Measurements from ENCODE around the gene GRIA3.

Gene GRIA3

DNA sequence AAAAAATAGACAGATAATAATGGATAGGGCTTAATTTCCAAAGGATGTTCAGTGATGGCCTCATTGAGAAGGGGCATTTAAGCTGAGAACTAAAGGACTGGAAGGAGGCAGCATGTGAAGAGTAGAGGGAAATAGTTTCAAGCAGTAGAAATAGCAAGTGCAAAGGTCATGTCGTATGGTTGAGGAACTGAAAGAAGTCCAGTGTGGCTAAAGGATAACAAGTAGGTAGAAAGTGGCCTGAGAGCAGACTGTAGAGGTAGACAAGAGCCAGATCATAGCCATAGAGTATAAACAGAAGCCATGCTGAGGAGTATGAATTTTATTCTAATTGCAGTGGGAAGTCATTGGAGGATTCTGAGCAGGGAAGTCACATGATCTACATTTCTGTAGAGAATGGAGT, 72.3 kb downstream of the GRIA3 start:
- DNase-seq (ENCODE audit: low read depth), result no peak
- TF ChIP-seq POLR2A (IDR thresholded peaks at IDR 0.05; ENCODE audit: extremely low read depth, insufficient read length), result no peak
- no peak for TF ChIP-seq MYC (IDR thresholded peaks at IDR 0.05; ENCODE audit: low read depth, low read length)
- TF ChIP-seq, protein P1, sequence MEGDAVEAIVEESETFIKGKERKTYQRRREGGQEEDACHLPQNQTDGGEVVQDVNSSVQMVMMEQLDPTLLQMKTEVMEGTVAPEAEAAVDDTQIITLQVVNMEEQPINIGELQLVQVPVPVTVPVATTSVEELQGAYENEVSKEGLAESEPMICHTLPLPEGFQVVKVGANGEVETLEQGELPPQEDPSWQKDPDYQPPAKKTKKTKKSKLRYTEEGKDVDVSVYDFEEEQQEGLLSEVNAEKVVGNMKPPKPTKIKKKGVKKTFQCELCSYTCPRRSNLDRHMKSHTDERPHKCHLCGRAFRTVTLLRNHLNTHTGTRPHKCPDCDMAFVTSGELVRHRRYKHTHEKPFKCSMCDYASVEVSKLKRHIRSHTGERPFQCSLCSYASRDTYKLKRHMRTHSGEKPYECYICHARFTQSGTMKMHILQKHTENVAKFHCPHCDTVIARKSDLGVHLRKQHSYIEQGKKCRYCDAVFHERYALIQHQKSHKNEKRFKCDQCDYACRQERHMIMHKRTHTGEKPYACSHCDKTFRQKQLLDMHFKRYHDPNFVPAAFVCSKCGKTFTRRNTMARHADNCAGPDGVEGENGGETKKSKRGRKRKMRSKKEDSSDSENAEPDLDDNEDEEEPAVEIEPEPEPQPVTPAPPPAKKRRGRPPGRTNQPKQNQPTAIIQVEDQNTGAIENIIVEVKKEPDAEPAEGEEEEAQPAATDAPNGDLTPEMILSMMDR (IDR thresholded peaks at IDR 0.05; ENCODE audit: low read depth, low read length), result no peak
- no peak for TF ChIP-seq MAX (IDR thresholded peaks at IDR 0.05; ENCODE audit: low read depth, low read length)
- H3K4me3 ChIP-seq (ENCODE audit: low read depth, low read length), result no peak overlapping the region

GRCh38 chrX:123260920-123261418, 76.9 kb downstream of the GRIA3 start:
- no peak for DNase-seq (ENCODE audit: low read depth)
- no peak overlapping the region for H3K4me3 ChIP-seq (ENCODE audit: low read depth, low read length)
- TF ChIP-seq MAX (IDR thresholded peaks at IDR 0.05; ENCODE audit: low read depth, low read length) (no peak), MYC (IDR thresholded peaks at IDR 0.05; ENCODE audit: low read depth, low read length) (no peak), POLR2A (IDR thresholded peaks at IDR 0.05; ENCODE audit: extremely low read depth, insufficient read length) (no peak)
- TF ChIP-seq, protein P1 (IDR thresholded peaks at IDR 0.05; ENCODE audit: low read depth, low read length), result no peak

DNA sequence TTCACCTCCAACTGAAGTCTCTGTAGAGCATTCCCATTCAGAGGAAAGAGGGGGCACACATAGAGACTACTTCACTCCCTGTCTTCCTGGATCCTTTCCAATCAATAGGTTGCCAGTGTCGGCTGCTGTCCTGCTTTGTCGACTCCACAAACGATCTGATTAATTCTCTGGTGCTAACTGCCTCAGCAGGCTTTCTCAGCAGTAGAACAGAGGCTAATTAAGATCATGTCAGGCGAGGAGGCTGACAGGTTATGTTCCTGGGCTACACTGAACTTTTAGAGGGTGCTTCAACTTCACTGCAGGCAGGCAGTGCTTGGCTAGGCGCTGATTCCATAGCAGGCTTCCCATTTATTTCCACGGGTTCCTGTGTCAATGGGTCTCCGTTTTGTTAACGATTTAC, 79.2 kb downstream of the GRIA3 start:
- no peak for DNase-seq (ENCODE audit: low read depth)
- H3K4me3 ChIP-seq (ENCODE audit: low read depth, low read length), result no peak overlapping the region
- TF ChIP-seq MAX (IDR thresholded peaks at IDR 0.05; ENCODE audit: low read depth, low read length) (no peak), POLR2A (IDR thresholded peaks at IDR 0.05; ENCODE audit: extremely low read depth, insufficient read length) (no peak)
- TF ChIP-seq, protein P1 (IDR thresholded peaks at IDR 0.05; ENCODE audit: low read depth, low read length), result no peak

GRCh38 chrX:123263747-123264146, 79.7 kb downstream of the GRIA3 start:
- no peak for DNase-seq (ENCODE audit: low read depth)
- H3K4me3 ChIP-seq (ENCODE audit: low read depth, low read length), result no peak overlapping the region
- TF ChIP-seq POLR2A (IDR thresholded peaks at IDR 0.05; ENCODE audit: extremely low read depth, insufficient read length) (no peak), MAX (IDR thresholded peaks at IDR 0.05; ENCODE audit: low read depth, low read length) (no peak), MYC (IDR thresholded peaks at IDR 0.05; ENCODE audit: low read depth, low read length) (no peak)
- TF ChIP-seq, protein P1 (IDR thresholded peaks at IDR 0.05; ENCODE audit: low read depth, low read length), result no peak

DNA sequence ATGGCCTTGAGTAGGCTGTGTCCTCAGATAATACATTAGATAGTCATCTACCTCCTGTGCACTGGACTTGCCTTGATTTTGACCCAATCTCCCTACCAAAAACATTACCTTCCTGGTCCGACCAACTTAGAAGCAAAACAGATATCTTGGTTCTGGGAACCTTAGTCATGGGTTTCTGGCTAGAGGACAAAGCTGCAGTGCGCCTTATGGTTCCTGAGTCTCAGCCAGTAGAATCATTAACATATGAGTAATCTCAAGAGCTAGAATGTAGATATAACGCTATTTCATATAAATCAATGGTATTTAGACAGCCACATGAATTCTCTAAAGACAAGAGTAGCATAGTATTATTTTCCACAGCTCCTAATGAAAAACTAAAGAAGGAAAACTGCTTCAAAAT, 83.1 kb downstream of the GRIA3 start:
- no peak for DNase-seq (ENCODE audit: low read depth)
- TF ChIP-seq MAX (IDR thresholded peaks at IDR 0.05; ENCODE audit: low read depth, low read length), result no peak
- TF ChIP-seq POLR2A (IDR thresholded peaks at IDR 0.05; ENCODE audit: extremely low read depth, insufficient read length), result no peak
- no peak for TF ChIP-seq MYC (IDR thresholded peaks at IDR 0.05; ENCODE audit: low read depth, low read length)
- TF ChIP-seq, protein P1 (IDR thresholded peaks at IDR 0.05; ENCODE audit: low read depth, low read length), result no peak
- no peak overlapping the region for H3K4me3 ChIP-seq (ENCODE audit: low read depth, low read length)

GRCh38 chrX:123271902-123272301, 87.8 kb downstream of the GRIA3 start:
- H3K4me3 ChIP-seq (ENCODE audit: low read depth, low read length), result no peak overlapping the region
- no peak for DNase-seq (ENCODE audit: low read depth)
- no peak for TF ChIP-seq MAX (IDR thresholded peaks at IDR 0.05; ENCODE audit: low read depth, low read length)
- no peak for TF ChIP-seq POLR2A (IDR thresholded peaks at IDR 0.05; ENCODE audit: extremely low read depth, insufficient read length)
- TF ChIP-seq, protein P1 (IDR thresholded peaks at IDR 0.05; ENCODE audit: low read depth, low read length), result no peak
- TF ChIP-seq MYC (IDR thresholded peaks at IDR 0.05; ENCODE audit: low read depth, low read length), result no peak

All from NB4 (cell line).